ENCODE results near the gene NUFIP2. TPM values are rescaled to one million over a fixed set of nuclear protein-coding genes. Genes with fewer than 3 reads are reported as not detected.

NUFIP2 gene
- total RNA-seq, 1 donor from 2014 or later: 90.7 TPM

DNA sequence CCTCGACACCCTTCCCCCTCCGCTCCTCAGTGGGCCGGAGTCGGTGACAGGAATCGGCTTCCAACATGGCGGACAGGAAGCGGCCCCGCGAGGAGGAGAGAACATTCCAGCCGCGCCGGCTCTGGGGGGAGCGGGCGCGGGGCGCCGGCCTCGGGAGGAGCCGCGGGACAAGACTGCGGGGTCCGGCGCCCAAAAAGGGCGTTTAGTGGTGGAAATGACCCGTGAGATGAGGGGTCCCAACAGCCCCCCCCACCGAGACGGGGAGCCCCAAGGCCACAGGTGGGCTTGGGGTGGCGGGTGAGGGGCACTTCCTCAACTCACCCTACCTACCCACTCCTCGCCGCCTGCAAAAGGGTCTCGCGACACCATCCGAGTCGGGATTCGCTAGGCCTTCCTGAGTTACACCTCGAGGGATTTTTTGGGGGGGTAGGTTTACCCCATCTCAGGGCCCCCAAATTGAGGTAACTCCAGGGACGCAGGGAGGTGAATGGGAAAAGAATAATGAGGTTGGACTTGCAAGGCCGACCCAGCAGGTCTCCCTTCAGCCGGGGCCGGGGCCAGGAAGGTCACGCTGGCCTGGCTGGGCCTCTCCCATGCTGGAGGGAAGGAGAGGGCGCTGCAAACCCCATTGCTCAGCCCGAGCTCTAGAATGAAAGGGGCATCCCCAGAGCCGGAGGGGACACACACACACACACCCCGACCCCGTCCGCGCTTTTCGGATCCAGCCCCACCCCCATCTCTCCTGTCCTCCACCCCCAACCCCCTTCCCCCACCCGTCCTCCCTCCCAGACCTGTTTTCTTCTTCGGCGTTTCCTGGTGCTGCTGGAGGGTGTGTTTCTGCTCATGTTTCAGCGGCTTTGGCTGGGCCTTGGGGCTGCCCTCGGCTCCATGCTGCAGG, 707 bp downstream of the NUFIP2 start:
- Histone ChIP-seq H3F3A (ENCODE audit: low read depth) (peaks cover 44% of the 10 kb centered on the region), H3K4me2 (peak overlapping the region; percentile 96), H3K4me1 (peaks cover 24% of the 10 kb centered on the region), H2AFZ (replicated peaks) (no peak overlapping the region), H3K27me3 (no peaks in the 10 kb centered on the region), H4K20me1 (ENCODE audit: low read depth) (peaks cover 46% of the 10 kb centered on the region), H3K9me3 (ENCODE audit: low read depth) (no peaks in the 10 kb centered on the region), H3K27ac (peak overlapping the region; percentile 96), H3K4me3 (peak overlapping the region; percentile 89), H3K9ac (peak overlapping the region; percentile 71), H3K36me3 (peaks cover 3% of the 10 kb centered on the region), H3K79me2 (ENCODE audit: low read depth) (peaks cover 55% of the 10 kb centered on the region)
- Mint-ChIP-seq H3K4me1 (peaks cover 29% of the 10 kb centered on the region), H3K36me3 (peaks cover 19% of the 10 kb centered on the region), H3K27ac (peak overlapping the region; percentile 99), H3K9me3 (peaks cover 5% of the 10 kb centered on the region), H3K4me3 (peak overlapping the region; percentile 100), H3K27me3 (ENCODE audit: insufficient read depth, low read depth) (peaks cover 3% of the 10 kb centered on the region)
- no peak for TF ChIP-seq EZH2 (IDR thresholded peaks at IDR 0.05)
- TF ChIP-seq EZH2phosphoT487 (IDR thresholded peaks at IDR 0.05): no peak
- TF ChIP-seq, protein P1, sequence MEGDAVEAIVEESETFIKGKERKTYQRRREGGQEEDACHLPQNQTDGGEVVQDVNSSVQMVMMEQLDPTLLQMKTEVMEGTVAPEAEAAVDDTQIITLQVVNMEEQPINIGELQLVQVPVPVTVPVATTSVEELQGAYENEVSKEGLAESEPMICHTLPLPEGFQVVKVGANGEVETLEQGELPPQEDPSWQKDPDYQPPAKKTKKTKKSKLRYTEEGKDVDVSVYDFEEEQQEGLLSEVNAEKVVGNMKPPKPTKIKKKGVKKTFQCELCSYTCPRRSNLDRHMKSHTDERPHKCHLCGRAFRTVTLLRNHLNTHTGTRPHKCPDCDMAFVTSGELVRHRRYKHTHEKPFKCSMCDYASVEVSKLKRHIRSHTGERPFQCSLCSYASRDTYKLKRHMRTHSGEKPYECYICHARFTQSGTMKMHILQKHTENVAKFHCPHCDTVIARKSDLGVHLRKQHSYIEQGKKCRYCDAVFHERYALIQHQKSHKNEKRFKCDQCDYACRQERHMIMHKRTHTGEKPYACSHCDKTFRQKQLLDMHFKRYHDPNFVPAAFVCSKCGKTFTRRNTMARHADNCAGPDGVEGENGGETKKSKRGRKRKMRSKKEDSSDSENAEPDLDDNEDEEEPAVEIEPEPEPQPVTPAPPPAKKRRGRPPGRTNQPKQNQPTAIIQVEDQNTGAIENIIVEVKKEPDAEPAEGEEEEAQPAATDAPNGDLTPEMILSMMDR (IDR thresholded peaks at IDR 0.05): no peak
- DNase-seq (ENCODE audit: low spot score): peak; percentile 86

DNA sequence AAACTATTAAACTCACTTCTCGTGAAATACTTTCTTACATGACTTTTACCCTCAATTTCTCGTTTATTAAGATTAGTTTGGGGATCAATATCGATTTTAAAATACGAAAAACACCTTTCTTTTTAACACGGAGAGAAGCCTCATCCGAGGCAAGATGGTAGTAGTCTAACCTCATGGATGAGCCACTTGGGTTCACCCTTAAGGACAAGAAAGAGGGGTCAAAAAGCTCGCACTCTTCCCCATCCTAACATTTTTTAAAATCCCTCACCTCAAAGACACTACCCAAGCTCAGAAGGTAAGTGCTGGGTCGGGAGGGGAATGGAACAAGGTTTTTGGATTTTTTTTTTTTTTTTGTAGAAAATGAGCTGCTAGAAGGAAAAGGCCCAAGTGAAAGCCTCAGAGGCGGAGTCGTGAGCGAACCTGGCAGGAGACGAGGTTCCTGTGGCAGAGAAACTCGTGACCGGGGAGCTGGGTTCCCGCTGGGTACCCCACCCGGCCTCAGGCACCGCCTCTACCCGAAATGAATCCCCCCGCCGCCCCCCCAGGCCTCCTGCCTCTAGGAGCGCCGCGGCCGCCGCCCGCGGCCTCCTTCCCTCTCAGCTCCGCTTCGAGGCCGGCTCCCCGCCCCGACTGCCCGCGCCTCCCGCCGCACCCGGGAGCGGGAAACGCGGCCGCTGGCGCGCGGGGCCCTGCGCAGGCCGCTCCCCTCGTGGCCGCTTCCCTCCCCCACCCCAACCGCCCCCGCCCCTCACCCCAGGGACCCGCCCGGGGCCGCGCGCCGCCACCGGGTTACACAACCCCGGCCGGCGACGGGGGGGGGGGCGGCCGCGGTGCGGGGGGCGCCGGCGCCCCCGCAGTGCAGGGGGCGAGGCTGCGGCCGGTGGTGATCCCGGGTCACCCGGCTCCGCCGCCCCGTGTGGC, 1.6 kb downstream of the NUFIP2 start:
- peak overlapping the region; percentile 98 for H3K27ac Mint-ChIP-seq
- Histone ChIP-seq H3K9me3 (ENCODE audit: low read depth) (no peaks in the 10 kb centered on the region), H3K27ac (peak overlapping the region; percentile 96), H3F3A (ENCODE audit: low read depth) (peaks cover 45% of the 10 kb centered on the region), H3K4me3 (peak overlapping the region; percentile 89), H3K4me2 (peak overlapping the region; percentile 96), H4K20me1 (ENCODE audit: low read depth) (peaks cover 55% of the 10 kb centered on the region), H3K36me3 (peaks cover 3% of the 10 kb centered on the region), H3K4me1 (peaks cover 24% of the 10 kb centered on the region), H3K27me3 (no peaks in the 10 kb centered on the region), H3K79me2 (ENCODE audit: low read depth) (peaks cover 64% of the 10 kb centered on the region), H3K9ac (peak overlapping the region; percentile 71), H2AFZ (replicated peaks) (no peak overlapping the region)
- peak overlapping the region; percentile 100 for H3K4me3 Mint-ChIP-seq
- H3K9me3 Mint-ChIP-seq: peaks cover 8% of the 10 kb centered on the region
- DNase-seq (ENCODE audit: low spot score): peak; percentile 78
- TF ChIP-seq EZH2 (IDR thresholded peaks at IDR 0.05): no peak
- TF ChIP-seq EZH2phosphoT487 (IDR thresholded peaks at IDR 0.05): no peak
- TF ChIP-seq, protein P1 (IDR thresholded peaks at IDR 0.05): no peak
- H3K36me3 Mint-ChIP-seq: peaks cover 27% of the 10 kb centered on the region
- peaks cover 29% of the 10 kb centered on the region for H3K4me1 Mint-ChIP-seq
- H3K27me3 Mint-ChIP-seq (ENCODE audit: insufficient read depth, low read depth): peaks cover 3% of the 10 kb centered on the region

- Mint-ChIP-seq H3K9me3 (peaks cover 11% of the 10 kb centered on the region), H3K4me1 (peaks cover 29% of the 10 kb centered on the region), H3K27ac (no peak overlapping the region), H3K27me3 (ENCODE audit: insufficient read depth, low read depth) (peaks cover 3% of the 10 kb centered on the region), H3K36me3 (peaks cover 38% of the 10 kb centered on the region), H3K4me3 (peak overlapping the region; percentile 97)
- peak; percentile 75 for DNase-seq (ENCODE audit: low spot score)
- H4K20me1 ChIP-seq (ENCODE audit: low read depth): peaks cover 66% of the 10 kb centered on the region
- peak overlapping the region; percentile 96 for H3K4me2 ChIP-seq
- H3K79me2 ChIP-seq (ENCODE audit: low read depth): peaks cover 74% of the 10 kb centered on the region
- H2AFZ ChIP-seq (replicated peaks): no peak overlapping the region
- no peak for TF ChIP-seq EZH2 (IDR thresholded peaks at IDR 0.05)
- TF ChIP-seq, protein P1 (IDR thresholded peaks at IDR 0.05): peak; percentile 74
- H3K27me3 ChIP-seq: no peaks in the 10 kb centered on the region
- peak overlapping the region; percentile 89 for H3K4me3 ChIP-seq
- H3K36me3 ChIP-seq: peaks cover 6% of the 10 kb centered on the region
- H3K27ac ChIP-seq: no peak overlapping the region
- peaks cover 56% of the 10 kb centered on the region for H3F3A ChIP-seq (ENCODE audit: low read depth)
- H3K9me3 ChIP-seq (ENCODE audit: low read depth): no peaks in the 10 kb centered on the region
- H3K4me1 ChIP-seq: peaks cover 24% of the 10 kb centered on the region
- H3K9ac ChIP-seq: peak overlapping the region; percentile 59
Observed at GRCh38 chr17:29291163-29291752, 2.7 kb downstream of the NUFIP2 start.
